Fibroblast of lung (primary cell): ENCODE results near the gene RFESD. TPM values are rescaled to one million over a fixed set of nuclear protein-coding genes. Genes with fewer than 3 reads are reported as not detected.

ENCODE experiments used
- DNase-seq, 2 donors: peaks; one replicate each; pipeline versions ENCODE4 v3.0.0 to v3.0.0-alpha.2; 2010; ENCODE audit warnings: low read depth in 2 of 2
- H2AFZ ChIP-seq: 2 replicates; pipeline ENCODE4 v1.5.1; 2012; ENCODE audit warnings: low read length, control low read depth, inconsistent platforms
- H3K27ac ChIP-seq: 2 replicates; pipeline ENCODE4 v1.5.1; 2011; ENCODE audit warnings: low read length, control low read depth; ENCODE audit not compliant: insufficient read depth
- H3K27me3 ChIP-seq: 2 replicates; pipeline ENCODE4 v1.5.1; 2011; ENCODE audit warnings: mild to moderate bottlenecking, low read length; ENCODE audit not compliant: control insufficient read depth, insufficient read depth
- H3K36me3 ChIP-seq: 2 replicates; pipeline ENCODE4 v1.5.1; 2011; ENCODE audit warnings: low read length; ENCODE audit not compliant: control insufficient read depth, insufficient read depth
- H3K4me1 ChIP-seq: 2 replicates; pipeline ENCODE4 v1.5.1; 2011; ENCODE audit warnings: low read length; ENCODE audit not compliant: control insufficient read depth, insufficient read depth; ENCODE audit errors: extremely low read depth
- H3K4me2 ChIP-seq: 2 replicates; pipeline ENCODE4 v1.5.1; 2011; ENCODE audit warnings: low read length, control low read depth; ENCODE audit not compliant: insufficient read depth; ENCODE audit errors: extremely low read depth
- H3K4me3 ChIP-seq, 4 experiments: fragments of 200-600 bp in 1 of 4; sonication (generic) in 1 of 4; replicated peaks in 1 of 4; 2 replicates each; pipeline ENCODE4 v1.5.1; 2011 to 2016; ENCODE audit warnings: low read length in 4 of 4, low read depth in 3 of 4, mild to moderate bottlenecking in 3 of 4, control low read depth in 2 of 4, inconsistent platforms in 1 of 4, mixed read lengths in 1 of 4; ENCODE audit not compliant: insufficient read depth in 1 of 4; ENCODE audit errors: control extremely low read depth in 1 of 4
- H3K79me2 ChIP-seq: 2 replicates; pipeline ENCODE4 v1.5.1; 2012; ENCODE audit warnings: mild to moderate bottlenecking, low read length, inconsistent platforms; ENCODE audit not compliant: control insufficient read depth, insufficient read depth
- H3K9ac ChIP-seq: 2 replicates; pipeline ENCODE4 v1.5.1; 2011; ENCODE audit warnings: mild to moderate bottlenecking, low read length, control low read depth; ENCODE audit not compliant: insufficient read depth
- H3K9me3 ChIP-seq: 2 replicates; pipeline ENCODE4 v1.5.1; 2012; ENCODE audit warnings: low read depth, low read length; ENCODE audit not compliant: control insufficient read depth, insufficient read depth
- H4K20me1 ChIP-seq: 2 replicates; pipeline ENCODE4 v1.5.1; 2011; ENCODE audit warnings: low read length; ENCODE audit not compliant: control insufficient read depth, insufficient read depth; ENCODE audit errors: extremely low read depth
- EZH2 ChIP-seq: IDR thresholded peaks from 2 replicates; pipeline ENCODE4 v1.5.1; 2012; ENCODE audit warnings: low read length, control low read depth, mild to moderate bottlenecking; ENCODE audit errors: missing control alignments
- polyA plus RNA-seq, 2 donors: library from polyadenylated mRNA; depleted of rRNA in 1 of 2; stranded (reverse) in 1 of 2; unstranded in 1 of 2; fragments of >200 nt; gene quantifications; 2 replicates each; pipeline ENCODE4 v1.2.1, GENCODE V29; 2011 to 2012; ENCODE audit warnings: missing spikeins in 1 of 2
- total RNA-seq: library from RNA; depleted of rRNA; stranded (reverse); fragments of >200 nt; gene quantifications from 2 replicates; pipeline ENCODE4 v1.2.1, GENCODE V29; 2014
- TF ChIP-seq, protein P1 (sequence below), 2 donors: IDR thresholded peaks in 1 of 2; conservative IDR thresholded peaks in 1 of 2; 1 replicate in 1 of 2; 2 replicates in 1 of 2; pipeline ENCODE4 v1.5.1; 2011 to 2012; ENCODE audit warnings: low read length in 2 of 2, control low read depth in 1 of 2, inconsistent platforms in 1 of 2, low read depth in 1 of 2, mild to moderate bottlenecking in 1 of 2

The RFESD gene
- total and polyA plus RNA-seq, 2 donors (not counting 1 experiment from before 2014, with no cell fraction given) = 2.7 to 4.8 TPM

DNA sequence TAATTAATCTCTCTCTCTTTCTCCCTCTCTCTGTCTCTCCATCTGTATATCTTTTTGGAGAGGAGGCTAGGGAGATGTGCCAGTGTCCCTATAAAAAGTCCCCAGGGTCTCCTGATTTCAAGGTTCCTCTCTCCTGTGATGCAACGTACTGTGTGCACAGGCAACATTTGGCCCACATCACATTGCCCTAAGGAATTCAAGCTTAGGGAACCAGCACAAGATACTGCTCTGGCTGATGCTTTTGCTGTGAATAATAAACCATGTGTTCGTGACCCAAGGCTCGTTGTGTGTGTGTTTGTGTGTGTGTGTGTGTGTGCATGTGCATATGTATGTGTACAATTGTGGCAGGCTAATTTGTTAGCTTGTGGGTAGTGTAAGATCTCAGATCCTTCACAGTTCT lies 26.5 kb downstream of the RFESD start:
- H3K4me1 ChIP-seq = peaks cover 15% of the 10 kb centered on the region
- no peaks in the 10 kb centered on the region for H3K9me3 ChIP-seq
- no peak overlapping the region for H3K4me2 ChIP-seq
- peak; percentile 12 to 62 for DNase-seq
- H3K9ac ChIP-seq = no peak overlapping the region
- H4K20me1 ChIP-seq = no peaks in the 10 kb centered on the region
- H3K79me2 ChIP-seq = no peaks in the 10 kb centered on the region
- H3K27ac ChIP-seq = no peak overlapping the region
- no peaks in the 10 kb centered on the region for H3K27me3 ChIP-seq
- no peaks in the 10 kb centered on the region for H3K36me3 ChIP-seq
- H3K4me3 ChIP-seq = no peak overlapping the region
- H2AFZ ChIP-seq = no peak overlapping the region
- no peak for TF ChIP-seq EZH2
- TF ChIP-seq, protein P1, sequence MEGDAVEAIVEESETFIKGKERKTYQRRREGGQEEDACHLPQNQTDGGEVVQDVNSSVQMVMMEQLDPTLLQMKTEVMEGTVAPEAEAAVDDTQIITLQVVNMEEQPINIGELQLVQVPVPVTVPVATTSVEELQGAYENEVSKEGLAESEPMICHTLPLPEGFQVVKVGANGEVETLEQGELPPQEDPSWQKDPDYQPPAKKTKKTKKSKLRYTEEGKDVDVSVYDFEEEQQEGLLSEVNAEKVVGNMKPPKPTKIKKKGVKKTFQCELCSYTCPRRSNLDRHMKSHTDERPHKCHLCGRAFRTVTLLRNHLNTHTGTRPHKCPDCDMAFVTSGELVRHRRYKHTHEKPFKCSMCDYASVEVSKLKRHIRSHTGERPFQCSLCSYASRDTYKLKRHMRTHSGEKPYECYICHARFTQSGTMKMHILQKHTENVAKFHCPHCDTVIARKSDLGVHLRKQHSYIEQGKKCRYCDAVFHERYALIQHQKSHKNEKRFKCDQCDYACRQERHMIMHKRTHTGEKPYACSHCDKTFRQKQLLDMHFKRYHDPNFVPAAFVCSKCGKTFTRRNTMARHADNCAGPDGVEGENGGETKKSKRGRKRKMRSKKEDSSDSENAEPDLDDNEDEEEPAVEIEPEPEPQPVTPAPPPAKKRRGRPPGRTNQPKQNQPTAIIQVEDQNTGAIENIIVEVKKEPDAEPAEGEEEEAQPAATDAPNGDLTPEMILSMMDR (conservative IDR thresholded peaks at IDR 0.05 in 1 of 2, IDR thresholded peaks at IDR 0.05 in 1 of 2; ENCODE audit: low read depth in 1 of 2, low read length in 2 of 2) = no peak

DNA sequence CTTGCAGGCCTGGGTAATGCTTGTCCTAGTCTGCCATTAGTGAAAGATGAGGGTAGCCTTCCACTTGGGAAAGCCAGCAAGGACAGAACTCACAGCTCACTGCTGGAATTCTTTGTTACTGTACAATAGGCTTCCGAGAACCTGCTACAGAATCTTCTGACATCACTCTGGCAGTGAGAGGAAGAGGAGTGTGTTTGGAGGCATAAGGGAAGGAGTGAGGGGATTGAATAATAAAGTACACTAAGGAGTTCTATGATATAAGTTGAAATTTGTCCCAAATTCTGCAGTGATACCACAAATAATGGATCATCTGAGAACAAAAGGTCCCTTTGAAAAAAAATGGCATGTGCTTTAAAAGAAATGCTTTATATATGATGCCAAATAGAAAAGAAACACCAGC lies 36.3 kb downstream of the RFESD start, which contains the start of gene SPATA9:
Gene SPATA9 (minus strand): TSS at position 101 of the 400 bp plus-strand sequence. CDS start 137 bp downstream, outside the sequence.
- Histone ChIP-seq H3K9ac (no peak within 1 kb of the TSS), H3K36me3 (no peaks in the 10 kb centered on the region), H3K4me3 (no peak within 1 kb of the TSS), H3K4me2 (no peak within 1 kb of the TSS), H3K79me2 (no peaks in the 10 kb centered on the region), H3K27me3 (no peaks in the 10 kb centered on the region), H3K27ac (no peak within 1 kb of the TSS), H2AFZ (no peak within 1 kb of the TSS), H3K4me1 (no peaks in the 10 kb centered on the region), H4K20me1 (no peaks in the 10 kb centered on the region), H3K9me3 (no peaks in the 10 kb centered on the region)
- DNase-seq = no peak
- TF ChIP-seq EZH2 = no peak
- TF ChIP-seq, protein P1 (conservative IDR thresholded peaks at IDR 0.05 in 1 of 2, IDR thresholded peaks at IDR 0.05 in 1 of 2; ENCODE audit: low read depth in 1 of 2, low read length in 2 of 2) = no peak

DNA sequence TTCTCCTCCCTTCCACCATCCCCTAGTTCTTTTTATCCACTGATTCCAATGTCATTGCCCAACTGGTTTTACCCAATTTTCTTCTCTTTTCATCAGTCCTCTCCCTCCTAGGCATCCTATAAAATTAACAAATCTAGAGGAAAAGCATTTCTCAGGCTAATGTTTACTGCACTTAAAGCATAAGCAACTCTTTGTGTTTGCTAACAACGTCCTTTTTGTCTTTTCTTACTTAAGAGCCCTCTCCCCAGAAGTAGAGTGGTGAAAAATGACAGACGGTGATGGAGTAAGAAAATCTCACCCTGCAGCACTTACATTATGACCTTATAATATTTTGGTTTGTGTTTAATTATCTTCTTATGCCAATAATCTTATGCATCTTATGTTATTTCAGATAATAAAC lies 37.8 kb downstream of the RFESD start:
- TF ChIP-seq EZH2 = no peak
- TF ChIP-seq, protein P1 (conservative IDR thresholded peaks at IDR 0.05 in 1 of 2, IDR thresholded peaks at IDR 0.05 in 1 of 2; ENCODE audit: low read depth in 1 of 2, low read length in 2 of 2) = no peak
- Histone ChIP-seq H3K4me2 (no peak overlapping the region), H3K4me3 (no peak overlapping the region), H2AFZ (no peak overlapping the region), H3K9me3 (no peaks in the 10 kb centered on the region), H3K27me3 (no peaks in the 10 kb centered on the region), H3K27ac (no peak overlapping the region), H4K20me1 (no peaks in the 10 kb centered on the region), H3K36me3 (no peaks in the 10 kb centered on the region), H3K9ac (no peak overlapping the region), H3K4me1 (no peaks in the 10 kb centered on the region), H3K79me2 (no peaks in the 10 kb centered on the region)
- no peak for DNase-seq
